Tibial nerve (tissue), 4 donors: Measurements from ENCODE around the gene RGS5. TPM values are rescaled to one million over a fixed set of nuclear protein-coding genes. Genes with fewer than 3 reads are reported as not detected.

Source experiments
- DNase-seq, 2 donors: peaks; one replicate each; pipeline ENCODE4 v3.0.0-alpha.2; 2019; ENCODE audit warnings: low spot score in 2 of 2
- H3K27ac ChIP-seq, 4 donors: fragments of 200-600 bp; sonication (generic) in 3 of 4; one replicate each; pipeline ENCODE4 v1.5.1; 2017 to 2019; ENCODE audit warnings: mild to moderate bottlenecking in 1 of 4
- H3K27me3 ChIP-seq, 2 donors: fragments of 200-600 bp; sonication (generic) in 1 of 2; one replicate each; pipeline versions ENCODE4 v1.5.1 to v1.6.0; 2017 to 2019
- H3K36me3 ChIP-seq, 3 donors: fragments of 200-600 bp; sonication (generic); one replicate each; pipeline ENCODE4 v1.5.1; 2018 to 2019
- H3K4me1 ChIP-seq, 4 donors: fragments of 200-600 bp; sonication (generic) in 3 of 4; one replicate each; pipeline ENCODE4 v1.5.1; 2017 to 2019
- H3K4me3 ChIP-seq, 4 donors: fragments of 200-600 bp; sonication (generic) in 3 of 4; one replicate each; pipeline ENCODE4 v1.5.1; 2017 to 2019; ENCODE audit warnings: mild to moderate bottlenecking in 1 of 4, moderate library complexity in 1 of 4
- H3K9me3 ChIP-seq, 4 donors: fragments of 200-600 bp; sonication (generic) in 3 of 4; one replicate each; pipeline ENCODE4 v1.5.1; 2017 to 2019
- EP300 ChIP-seq, 2 donors: sonication (generic); formaldehyde crosslinking; IDR thresholded peaks; one replicate each; pipeline ENCODE4 v1.6.1; 2017; ENCODE audit warnings: antibody characterized with exemption in 2 of 2, mild to moderate bottlenecking in 1 of 2
- POLR2A ChIP-seq, 2 donors: fragments of 450-650 bp; IDR thresholded peaks; one replicate each; pipeline ENCODE4 v1.6.1; 2017; ENCODE audit warnings: antibody characterized with exemption in 2 of 2, mild to moderate bottlenecking in 2 of 2, moderate library complexity in 2 of 2
- WGBS, 2 donors: methylation state at CpG; one replicate each; pipeline ENCODE4 v1.1.5; 2018; 5-methylcytosine and 5-hydroxymethylcytosine counted together
- total RNA-seq, 4 donors: library from RNA; depleted of rRNA; stranded (reverse); fragments of >200 nt; gene quantifications; one replicate each; pipeline ENCODE4 v1.1.0, GENCODE V29; 2016
- TF ChIP-seq, protein P1 (sequence below), 5 experiments: fragments of 200-600 bp in 3 of 5; fragments of 450-650 bp in 2 of 5; sonication (generic) in 3 of 5; IDR thresholded peaks; one replicate each; pipeline ENCODE4 v1.5.1; 2016 to 2019; ENCODE audit warnings: antibody characterized with exemption in 5 of 5, mild to moderate bottlenecking in 3 of 5, moderate library complexity in 2 of 5

The RGS5 gene
- total RNA-seq, 4 donors from 2014 or later = 21.3 to 71.0 (median 43.7) TPM

DNA sequence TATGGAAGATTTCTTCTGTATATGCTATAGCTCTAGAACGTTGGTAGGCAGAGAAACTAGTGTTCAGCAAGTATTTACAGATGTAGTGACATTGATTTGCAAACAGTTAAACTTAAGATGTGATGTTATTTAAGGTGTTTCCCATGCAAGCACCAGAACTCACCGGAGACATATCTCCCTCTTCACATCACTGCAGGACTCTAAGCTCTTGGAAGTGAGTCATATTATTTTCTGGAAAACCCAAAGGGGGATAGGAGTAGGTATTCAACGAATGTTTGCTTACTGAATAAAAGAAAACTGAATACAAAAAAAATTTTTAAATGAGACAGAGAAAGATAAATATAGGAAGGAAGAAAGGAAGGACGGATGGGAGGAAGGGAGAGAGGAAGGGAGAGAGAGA, 108.5 kb downstream of the RGS5 start:
- TF ChIP-seq EP300 (IDR thresholded peaks at IDR 0.05) = no peak
- TF ChIP-seq POLR2A (IDR thresholded peaks at IDR 0.05) = no peak
- TF ChIP-seq, protein P1, sequence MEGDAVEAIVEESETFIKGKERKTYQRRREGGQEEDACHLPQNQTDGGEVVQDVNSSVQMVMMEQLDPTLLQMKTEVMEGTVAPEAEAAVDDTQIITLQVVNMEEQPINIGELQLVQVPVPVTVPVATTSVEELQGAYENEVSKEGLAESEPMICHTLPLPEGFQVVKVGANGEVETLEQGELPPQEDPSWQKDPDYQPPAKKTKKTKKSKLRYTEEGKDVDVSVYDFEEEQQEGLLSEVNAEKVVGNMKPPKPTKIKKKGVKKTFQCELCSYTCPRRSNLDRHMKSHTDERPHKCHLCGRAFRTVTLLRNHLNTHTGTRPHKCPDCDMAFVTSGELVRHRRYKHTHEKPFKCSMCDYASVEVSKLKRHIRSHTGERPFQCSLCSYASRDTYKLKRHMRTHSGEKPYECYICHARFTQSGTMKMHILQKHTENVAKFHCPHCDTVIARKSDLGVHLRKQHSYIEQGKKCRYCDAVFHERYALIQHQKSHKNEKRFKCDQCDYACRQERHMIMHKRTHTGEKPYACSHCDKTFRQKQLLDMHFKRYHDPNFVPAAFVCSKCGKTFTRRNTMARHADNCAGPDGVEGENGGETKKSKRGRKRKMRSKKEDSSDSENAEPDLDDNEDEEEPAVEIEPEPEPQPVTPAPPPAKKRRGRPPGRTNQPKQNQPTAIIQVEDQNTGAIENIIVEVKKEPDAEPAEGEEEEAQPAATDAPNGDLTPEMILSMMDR (IDR thresholded peaks at IDR 0.05) = no peak
- Histone ChIP-seq H3K36me3 (no peaks in the 10 kb centered on the region), H3K4me3 (no peak overlapping the region), H3K9me3 (no peaks in the 10 kb centered on the region), H3K27me3 (no peaks in the 10 kb centered on the region), H3K27ac (no peak overlapping the region), H3K4me1 (no peaks in the 10 kb centered on the region)
- WGBS, 2 donors = 50 to 51% methylated on average over 4 of the region's 4 CpGs
- no peak for DNase-seq

DNA sequence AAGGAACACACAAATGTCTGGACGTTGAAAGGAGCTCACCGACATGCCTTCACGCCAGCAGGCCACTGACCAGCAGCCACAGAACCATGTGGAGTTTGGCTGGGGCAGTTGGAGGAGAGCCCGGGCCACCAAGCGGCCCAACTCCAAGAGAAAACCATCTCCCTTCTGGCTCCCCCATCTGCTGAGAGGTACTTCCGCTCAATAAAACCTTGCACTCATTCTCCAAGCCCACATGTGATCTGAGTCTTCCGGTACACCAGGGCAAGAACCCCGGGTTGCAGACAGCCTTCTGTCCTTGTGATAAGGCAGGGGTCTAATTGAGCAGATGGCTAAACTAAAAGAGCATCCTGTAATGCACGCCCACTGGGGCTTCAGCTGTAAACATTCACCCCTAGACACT, 109.1 kb downstream of the RGS5 start:
- no peaks in the 10 kb centered on the region for H3K4me1 ChIP-seq
- no peak overlapping the region for H3K4me3 ChIP-seq
- H3K9me3 ChIP-seq = no peaks in the 10 kb centered on the region
- H3K27ac ChIP-seq = no peak overlapping the region
- 80 to 86% methylated on average over 9 of the region's 9 CpGs for WGBS, 2 donors
- no peaks in the 10 kb centered on the region for H3K36me3 ChIP-seq
- DNase-seq = no peak
- no peaks in the 10 kb centered on the region for H3K27me3 ChIP-seq
- no peak for TF ChIP-seq POLR2A (IDR thresholded peaks at IDR 0.05)
- TF ChIP-seq, protein P1 (IDR thresholded peaks at IDR 0.05) = no peak

GRCh38 chr1:163093169-163093568, 109.5 kb downstream of the RGS5 start:
- H3K4me3 ChIP-seq = no peak overlapping the region
- no peak overlapping the region for H3K27ac ChIP-seq
- TF ChIP-seq EP300 (IDR thresholded peaks at IDR 0.05) (no peak), POLR2A (IDR thresholded peaks at IDR 0.05) (no peak)
- TF ChIP-seq, protein P1 (IDR thresholded peaks at IDR 0.05) = no peak
- DNase-seq = no peak
- H3K9me3 ChIP-seq = no peaks in the 10 kb centered on the region
- WGBS, 2 donors = 76 to 80% methylated on average over 4 of the region's 4 CpGs
- H3K4me1 ChIP-seq = no peaks in the 10 kb centered on the region
- H3K36me3 ChIP-seq = no peaks in the 10 kb centered on the region
- H3K27me3 ChIP-seq = no peaks in the 10 kb centered on the region

Other genes starting within 250 kb of the RGS5 start
- gene RGS4, start 133.6 kb downstream of the RGS5 start, total RNA-seq = 1 to 10 TPM in 1 of 4 donors, under 1 TPM in 2, not detected in 1; 0.21 to 1.4 (median 0.30) TPM
- gene NUF2, start 119.0 kb upstream of the RGS5 start, total RNA-seq = 1 to 10 TPM in 2 of 4 donors, not detected in 2; 2.0 to 2.1 TPM